ENCODE results near the gene GPC3. TPM values are rescaled to one million over a fixed set of nuclear protein-coding genes. Genes with fewer than 3 reads are reported as not detected.

Gene GPC3
- total RNA-seq, 1 experiment from 2014 or later = 32.4 TPM

DNA sequence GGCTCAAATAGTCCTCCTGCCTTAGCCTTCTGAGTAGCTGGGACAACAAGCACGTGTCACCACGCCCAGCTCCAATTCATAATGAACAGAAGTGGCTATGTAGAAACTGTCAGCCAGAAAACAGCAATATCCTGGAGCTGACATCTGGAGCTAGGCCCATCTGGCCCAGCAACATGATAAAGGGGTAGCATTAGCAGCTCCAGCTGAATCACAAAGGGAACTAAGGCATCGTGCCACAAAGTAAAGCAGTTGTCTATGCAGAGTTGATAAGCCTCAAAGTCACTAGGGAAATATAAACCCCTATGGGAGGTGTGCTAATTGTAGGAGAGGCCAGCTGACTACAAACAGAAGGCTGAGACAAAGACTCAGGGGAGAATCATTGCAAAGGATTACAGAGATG, 299.6 kb downstream of the GPC3 start:
- ChIA-PET CTCF (no interaction called here), POLR2A (no interaction called here)
- ATAC-seq = peak; percentile 77
- no peak for DNase-seq (ENCODE audit: low spot score)
- Mint-ChIP-seq H3K36me3 (no peaks in the 10 kb centered on the region), H3K27me3 (ENCODE audit: low read depth) (no peaks in the 10 kb centered on the region), H3K4me3 (no peak overlapping the region), H3K4me1 (peaks cover 20% of the 10 kb centered on the region), H3K27ac (0 out of 2 replicates have a peak overlapping the region, but pooled peaks have one; percentile 53), H3K9me3 (no peaks in the 10 kb centered on the region)
- peak; percentile 41; the same call in 1 of the 2 replicates for TF ChIP-seq ZNF121 (CRISPR knock-in tag; IDR thresholded peaks at IDR 0.05)
- TF ChIP-seq TEAD1 (CRISPR knock-in tag; IDR thresholded peaks at IDR 0.05) = no peak

DNA sequence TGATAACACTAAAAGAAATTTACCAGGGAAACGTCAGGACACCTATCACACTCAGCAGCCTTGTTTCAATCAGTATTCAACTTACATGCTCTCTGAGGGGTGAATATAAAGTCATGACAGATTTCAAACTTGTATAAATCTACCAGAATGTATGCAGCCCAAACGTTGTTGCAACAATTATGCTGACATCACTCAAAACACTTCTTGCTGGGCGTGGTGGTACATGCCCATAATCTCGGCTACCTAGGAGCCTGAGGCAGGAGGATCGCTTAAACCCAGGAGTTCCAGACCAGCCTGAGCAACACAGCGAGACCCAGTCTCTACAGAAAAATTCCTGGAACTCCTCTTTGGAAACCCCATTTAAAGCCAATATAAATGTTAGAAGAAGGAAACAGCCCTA, 303.5 kb downstream of the GPC3 start:
- ATAC-seq (no peak), DNase-seq (ENCODE audit: low spot score) (no peak)
- Mint-ChIP-seq H3K36me3 (no peaks in the 10 kb centered on the region), H3K4me1 (peaks cover 19% of the 10 kb centered on the region), H3K27ac (no peak overlapping the region), H3K27me3 (ENCODE audit: low read depth) (no peaks in the 10 kb centered on the region), H3K9me3 (no peaks in the 10 kb centered on the region), H3K4me3 (no peak overlapping the region)
- ChIA-PET POLR2A (no interaction called here), CTCF (no interaction called here)
- TF ChIP-seq, protein P1, sequence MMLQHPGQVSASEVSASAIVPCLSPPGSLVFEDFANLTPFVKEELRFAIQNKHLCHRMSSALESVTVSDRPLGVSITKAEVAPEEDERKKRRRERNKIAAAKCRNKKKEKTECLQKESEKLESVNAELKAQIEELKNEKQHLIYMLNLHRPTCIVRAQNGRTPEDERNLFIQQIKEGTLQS (CRISPR knock-in tag; conservative IDR thresholded peaks at IDR 0.05) = no peak
- no peak for TF ChIP-seq CREB1 (CRISPR knock-in tag; IDR thresholded peaks at IDR 0.05)
- TF ChIP-seq, protein P2, sequence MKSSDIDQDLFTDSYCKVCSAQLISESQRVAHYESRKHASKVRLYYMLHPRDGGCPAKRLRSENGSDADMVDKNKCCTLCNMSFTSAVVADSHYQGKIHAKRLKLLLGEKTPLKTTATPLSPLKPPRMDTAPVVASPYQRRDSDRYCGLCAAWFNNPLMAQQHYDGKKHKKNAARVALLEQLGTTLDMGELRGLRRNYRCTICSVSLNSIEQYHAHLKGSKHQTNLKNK (CRISPR knock-in tag; IDR thresholded peaks at IDR 0.05) = no peak
- TF ChIP-seq, protein P3, sequence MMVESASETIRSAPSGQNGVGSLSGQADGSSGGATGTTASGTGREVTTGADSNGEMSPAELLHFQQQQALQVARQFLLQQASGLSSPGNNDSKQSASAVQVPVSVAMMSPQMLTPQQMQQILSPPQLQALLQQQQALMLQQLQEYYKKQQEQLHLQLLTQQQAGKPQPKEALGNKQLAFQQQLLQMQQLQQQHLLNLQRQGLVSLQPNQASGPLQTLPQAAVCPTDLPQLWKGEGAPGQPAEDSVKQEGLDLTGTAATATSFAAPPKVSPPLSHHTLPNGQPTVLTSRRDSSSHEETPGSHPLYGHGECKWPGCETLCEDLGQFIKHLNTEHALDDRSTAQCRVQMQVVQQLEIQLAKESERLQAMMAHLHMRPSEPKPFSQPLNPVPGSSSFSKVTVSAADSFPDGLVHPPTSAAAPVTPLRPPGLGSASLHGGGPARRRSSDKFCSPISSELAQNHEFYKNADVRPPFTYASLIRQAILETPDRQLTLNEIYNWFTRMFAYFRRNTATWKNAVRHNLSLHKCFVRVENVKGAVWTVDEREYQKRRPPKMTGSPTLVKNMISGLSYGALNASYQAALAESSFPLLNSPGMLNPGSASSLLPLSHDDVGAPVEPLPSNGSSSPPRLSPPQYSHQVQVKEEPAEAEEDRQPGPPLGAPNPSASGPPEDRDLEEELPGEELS (CRISPR knock-in tag; IDR thresholded peaks at IDR 0.05) = no peak

DNA sequence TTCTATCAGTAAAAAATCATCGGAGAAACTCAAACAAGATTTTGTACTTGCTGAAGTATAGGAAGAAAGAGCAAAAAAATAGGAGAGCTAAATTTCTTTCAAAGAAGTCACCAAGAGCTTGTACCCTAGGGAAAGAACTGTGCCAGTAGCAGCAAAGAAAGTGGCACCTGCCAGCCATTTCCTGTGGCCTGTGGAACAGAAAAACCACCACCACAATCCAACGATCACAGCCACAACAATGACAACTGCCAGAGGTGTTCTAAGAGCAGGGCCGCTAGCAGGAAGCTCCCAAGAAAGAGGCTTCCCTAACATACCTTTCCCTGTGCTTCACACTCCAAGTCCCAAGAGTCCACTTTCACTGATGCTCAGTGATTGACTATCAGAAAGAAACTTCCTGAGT, 304.0 kb downstream of the GPC3 start:
- no peaks in the 10 kb centered on the region for H3K36me3 Mint-ChIP-seq
- H3K27me3 Mint-ChIP-seq (ENCODE audit: low read depth) = no peaks in the 10 kb centered on the region
- H3K4me3 Mint-ChIP-seq = no peak overlapping the region
- ChIA-PET POLR2A (interaction anchor here (0.6 kb wide), 1 partner anchor 184 kb away, joined by 6 read pairs; no protein-coding TSS in a partner anchor), CTCF (interaction anchor here (1.1 to 1.6 kb wide), 3 partner anchors 11 to 32 kb away, joined by 3 to 5 read pairs (median 4); no protein-coding TSS in a partner anchor)
- H3K4me1 Mint-ChIP-seq = peaks cover 17% of the 10 kb centered on the region
- H3K27ac Mint-ChIP-seq = no peak overlapping the region
- no peak for DNase-seq (ENCODE audit: low spot score)
- no peaks in the 10 kb centered on the region for H3K9me3 Mint-ChIP-seq
- ATAC-seq = no peak
- TF ChIP-seq TP53 (CRISPR knock-in tag; IDR thresholded peaks at IDR 0.05) = no peak
- TF ChIP-seq, protein P4, sequence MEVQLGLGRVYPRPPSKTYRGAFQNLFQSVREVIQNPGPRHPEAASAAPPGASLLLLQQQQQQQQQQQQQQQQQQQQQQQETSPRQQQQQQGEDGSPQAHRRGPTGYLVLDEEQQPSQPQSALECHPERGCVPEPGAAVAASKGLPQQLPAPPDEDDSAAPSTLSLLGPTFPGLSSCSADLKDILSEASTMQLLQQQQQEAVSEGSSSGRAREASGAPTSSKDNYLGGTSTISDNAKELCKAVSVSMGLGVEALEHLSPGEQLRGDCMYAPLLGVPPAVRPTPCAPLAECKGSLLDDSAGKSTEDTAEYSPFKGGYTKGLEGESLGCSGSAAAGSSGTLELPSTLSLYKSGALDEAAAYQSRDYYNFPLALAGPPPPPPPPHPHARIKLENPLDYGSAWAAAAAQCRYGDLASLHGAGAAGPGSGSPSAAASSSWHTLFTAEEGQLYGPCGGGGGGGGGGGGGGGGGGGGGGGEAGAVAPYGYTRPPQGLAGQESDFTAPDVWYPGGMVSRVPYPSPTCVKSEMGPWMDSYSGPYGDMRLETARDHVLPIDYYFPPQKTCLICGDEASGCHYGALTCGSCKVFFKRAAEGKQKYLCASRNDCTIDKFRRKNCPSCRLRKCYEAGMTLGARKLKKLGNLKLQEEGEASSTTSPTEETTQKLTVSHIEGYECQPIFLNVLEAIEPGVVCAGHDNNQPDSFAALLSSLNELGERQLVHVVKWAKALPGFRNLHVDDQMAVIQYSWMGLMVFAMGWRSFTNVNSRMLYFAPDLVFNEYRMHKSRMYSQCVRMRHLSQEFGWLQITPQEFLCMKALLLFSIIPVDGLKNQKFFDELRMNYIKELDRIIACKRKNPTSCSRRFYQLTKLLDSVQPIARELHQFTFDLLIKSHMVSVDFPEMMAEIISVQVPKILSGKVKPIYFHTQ (CRISPR knock-in tag; IDR thresholded peaks at IDR 0.05) = no peak
- TF ChIP-seq, protein P3 (CRISPR knock-in tag; IDR thresholded peaks at IDR 0.05) = no peak
- TF ChIP-seq ETV6 (CRISPR knock-in tag; IDR thresholded peaks at IDR 0.05) = no peak
- TF ChIP-seq, protein P5, sequence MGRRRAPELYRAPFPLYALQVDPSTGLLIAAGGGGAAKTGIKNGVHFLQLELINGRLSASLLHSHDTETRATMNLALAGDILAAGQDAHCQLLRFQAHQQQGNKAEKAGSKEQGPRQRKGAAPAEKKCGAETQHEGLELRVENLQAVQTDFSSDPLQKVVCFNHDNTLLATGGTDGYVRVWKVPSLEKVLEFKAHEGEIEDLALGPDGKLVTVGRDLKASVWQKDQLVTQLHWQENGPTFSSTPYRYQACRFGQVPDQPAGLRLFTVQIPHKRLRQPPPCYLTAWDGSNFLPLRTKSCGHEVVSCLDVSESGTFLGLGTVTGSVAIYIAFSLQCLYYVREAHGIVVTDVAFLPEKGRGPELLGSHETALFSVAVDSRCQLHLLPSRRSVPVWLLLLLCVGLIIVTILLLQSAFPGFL (CRISPR knock-in tag; IDR thresholded peaks at IDR 0.05; ENCODE audit: borderline replicate concordance) = no peak
- TF ChIP-seq ZNF232 (CRISPR knock-in tag; IDR thresholded peaks at IDR 0.05) = no peak
- TF ChIP-seq EMX1 (CRISPR knock-in tag; IDR thresholded peaks at IDR 0.05) = no peak
- TF ChIP-seq, protein P6, sequence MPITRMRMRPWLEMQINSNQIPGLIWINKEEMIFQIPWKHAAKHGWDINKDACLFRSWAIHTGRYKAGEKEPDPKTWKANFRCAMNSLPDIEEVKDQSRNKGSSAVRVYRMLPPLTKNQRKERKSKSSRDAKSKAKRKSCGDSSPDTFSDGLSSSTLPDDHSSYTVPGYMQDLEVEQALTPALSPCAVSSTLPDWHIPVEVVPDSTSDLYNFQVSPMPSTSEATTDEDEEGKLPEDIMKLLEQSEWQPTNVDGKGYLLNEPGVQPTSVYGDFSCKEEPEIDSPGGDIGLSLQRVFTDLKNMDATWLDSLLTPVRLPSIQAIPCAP (CRISPR knock-in tag; IDR thresholded peaks at IDR 0.05) = no peak
- TF ChIP-seq MYBL2 (CRISPR knock-in tag; IDR thresholded peaks at IDR 0.05) = no peak
- no peak for TF ChIP-seq ZNF416 (CRISPR knock-in tag; IDR thresholded peaks at IDR 0.05)
- TF ChIP-seq, protein P7, sequence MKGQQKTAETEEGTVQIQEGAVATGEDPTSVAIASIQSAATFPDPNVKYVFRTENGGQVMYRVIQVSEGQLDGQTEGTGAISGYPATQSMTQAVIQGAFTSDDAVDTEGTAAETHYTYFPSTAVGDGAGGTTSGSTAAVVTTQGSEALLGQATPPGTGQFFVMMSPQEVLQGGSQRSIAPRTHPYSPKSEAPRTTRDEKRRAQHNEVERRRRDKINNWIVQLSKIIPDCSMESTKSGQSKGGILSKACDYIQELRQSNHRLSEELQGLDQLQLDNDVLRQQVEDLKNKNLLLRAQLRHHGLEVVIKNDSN (CRISPR knock-in tag; IDR thresholded peaks at IDR 0.05) = no peak
- no peak for TF ChIP-seq GTF2I (CRISPR knock-in tag; conservative IDR thresholded peaks at IDR 0.05)
- TF ChIP-seq, protein P8, sequence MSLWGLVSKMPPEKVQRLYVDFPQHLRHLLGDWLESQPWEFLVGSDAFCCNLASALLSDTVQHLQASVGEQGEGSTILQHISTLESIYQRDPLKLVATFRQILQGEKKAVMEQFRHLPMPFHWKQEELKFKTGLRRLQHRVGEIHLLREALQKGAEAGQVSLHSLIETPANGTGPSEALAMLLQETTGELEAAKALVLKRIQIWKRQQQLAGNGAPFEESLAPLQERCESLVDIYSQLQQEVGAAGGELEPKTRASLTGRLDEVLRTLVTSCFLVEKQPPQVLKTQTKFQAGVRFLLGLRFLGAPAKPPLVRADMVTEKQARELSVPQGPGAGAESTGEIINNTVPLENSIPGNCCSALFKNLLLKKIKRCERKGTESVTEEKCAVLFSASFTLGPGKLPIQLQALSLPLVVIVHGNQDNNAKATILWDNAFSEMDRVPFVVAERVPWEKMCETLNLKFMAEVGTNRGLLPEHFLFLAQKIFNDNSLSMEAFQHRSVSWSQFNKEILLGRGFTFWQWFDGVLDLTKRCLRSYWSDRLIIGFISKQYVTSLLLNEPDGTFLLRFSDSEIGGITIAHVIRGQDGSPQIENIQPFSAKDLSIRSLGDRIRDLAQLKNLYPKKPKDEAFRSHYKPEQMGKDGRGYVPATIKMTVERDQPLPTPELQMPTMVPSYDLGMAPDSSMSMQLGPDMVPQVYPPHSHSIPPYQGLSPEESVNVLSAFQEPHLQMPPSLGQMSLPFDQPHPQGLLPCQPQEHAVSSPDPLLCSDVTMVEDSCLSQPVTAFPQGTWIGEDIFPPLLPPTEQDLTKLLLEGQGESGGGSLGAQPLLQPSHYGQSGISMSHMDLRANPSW (CRISPR knock-in tag; conservative IDR thresholded peaks at IDR 0.05; ENCODE audit: low read depth) = no peak
- TF ChIP-seq JAZF1 (CRISPR knock-in tag; IDR thresholded peaks at IDR 0.05) = no peak
